Measurements from ENCODE around the gene EPC2.

The EPC2 gene

DNA sequence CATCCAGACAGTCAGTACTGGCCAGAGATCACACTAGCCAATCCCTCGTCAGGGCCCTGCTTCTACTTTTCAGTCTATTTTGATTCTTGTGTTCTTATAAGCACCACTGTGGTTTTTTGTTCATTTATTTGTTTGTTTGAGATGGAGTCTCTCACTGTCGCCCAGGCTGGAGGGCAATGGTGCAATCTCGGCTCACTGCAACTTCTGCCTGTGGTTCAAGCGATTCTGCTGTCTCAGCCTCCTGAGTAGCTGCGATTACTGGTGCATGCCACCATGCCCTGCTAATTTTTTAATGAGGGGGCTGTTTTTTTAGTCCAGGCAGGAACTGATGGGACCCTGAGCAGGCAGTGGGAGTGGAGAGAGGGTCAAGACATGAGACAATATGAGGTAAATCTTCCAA lies 165.5 kb downstream of the EPC2 start:
- DNase-seq (ENCODE audit: low read depth, low spot score), result no peak

DNA sequence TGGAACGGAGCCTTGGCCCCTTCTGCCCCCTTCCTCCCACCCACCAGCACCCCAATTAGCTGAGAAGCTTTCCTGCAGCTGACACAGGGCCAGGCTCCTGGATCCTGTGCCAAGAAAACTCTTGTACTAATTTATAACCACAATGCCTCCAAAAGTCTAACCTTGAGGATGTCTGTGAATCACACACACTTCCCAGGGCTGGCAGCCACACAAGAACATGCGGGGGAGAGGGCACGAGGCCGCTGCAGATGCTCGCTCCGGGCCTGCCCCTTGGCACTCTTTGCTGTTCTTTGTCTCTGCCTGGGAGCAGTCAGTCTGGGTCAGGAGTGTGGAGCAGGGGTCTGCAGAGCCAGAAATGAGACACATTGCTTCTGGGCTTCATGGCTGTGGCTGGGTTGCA lies 167.8 kb downstream of the EPC2 start:
- DNase-seq (ENCODE audit: low read depth, low spot score), result no peak

DNA sequence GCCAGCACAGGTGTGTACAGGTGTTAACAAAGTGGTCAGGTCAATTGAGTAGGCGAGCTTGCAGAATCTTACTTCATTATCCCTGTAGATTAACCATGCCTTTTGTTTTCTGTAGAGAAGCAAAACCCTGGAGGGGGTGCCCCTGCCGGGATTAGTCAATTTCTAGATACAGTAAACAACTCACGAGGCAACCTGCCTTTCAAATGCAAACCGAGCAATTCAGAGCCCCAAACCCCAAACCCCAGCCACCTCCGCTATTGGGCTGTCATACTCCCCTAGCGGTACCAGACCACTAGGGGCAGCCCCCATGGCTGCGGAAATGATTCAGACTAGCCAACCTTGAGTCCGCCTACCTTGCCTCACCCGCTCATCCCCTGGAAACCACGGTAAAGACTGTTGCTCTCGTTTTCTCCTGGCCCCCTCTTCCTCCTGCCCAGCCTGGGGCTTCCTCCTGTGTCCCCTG lies 169.1 kb downstream of the EPC2 start:
- no peak for DNase-seq (ENCODE audit: low read depth, low spot score)

DNA sequence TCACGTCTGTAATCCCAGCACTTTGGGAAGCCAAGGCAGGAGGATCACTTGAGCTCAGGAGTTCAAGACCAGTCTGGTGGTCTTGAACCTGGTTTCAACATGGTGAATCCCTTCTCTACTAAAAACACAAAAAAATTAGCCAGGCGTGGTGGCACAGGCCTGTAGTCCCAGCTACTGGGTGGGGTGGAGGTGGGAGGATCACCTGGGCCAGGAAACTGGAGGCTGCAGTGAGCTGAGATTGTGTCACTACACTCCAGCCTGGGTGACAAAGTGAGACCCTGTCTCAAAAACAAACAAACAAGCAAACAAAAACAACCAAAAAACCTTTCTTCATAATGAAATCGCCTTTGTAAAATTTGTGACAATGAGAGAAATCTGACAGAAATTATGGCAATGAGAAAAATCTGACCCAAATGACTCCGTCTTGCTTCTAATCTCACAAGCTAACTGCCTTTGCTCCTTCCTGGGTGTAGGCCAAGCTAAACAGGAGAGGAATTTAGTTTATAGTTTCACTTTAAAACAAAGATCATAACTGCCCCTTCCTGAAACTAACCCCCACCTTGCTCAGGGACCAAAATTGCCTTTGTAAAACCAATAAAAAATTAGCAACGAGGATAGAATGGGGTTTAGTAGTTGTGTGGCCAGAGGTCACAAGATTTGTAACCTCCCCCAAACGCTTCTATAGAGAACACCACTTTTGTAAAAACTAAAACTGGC lies 169.8 kb downstream of the EPC2 start:
- DNase-seq (ENCODE audit: low read depth, low spot score), result no peak

DNA sequence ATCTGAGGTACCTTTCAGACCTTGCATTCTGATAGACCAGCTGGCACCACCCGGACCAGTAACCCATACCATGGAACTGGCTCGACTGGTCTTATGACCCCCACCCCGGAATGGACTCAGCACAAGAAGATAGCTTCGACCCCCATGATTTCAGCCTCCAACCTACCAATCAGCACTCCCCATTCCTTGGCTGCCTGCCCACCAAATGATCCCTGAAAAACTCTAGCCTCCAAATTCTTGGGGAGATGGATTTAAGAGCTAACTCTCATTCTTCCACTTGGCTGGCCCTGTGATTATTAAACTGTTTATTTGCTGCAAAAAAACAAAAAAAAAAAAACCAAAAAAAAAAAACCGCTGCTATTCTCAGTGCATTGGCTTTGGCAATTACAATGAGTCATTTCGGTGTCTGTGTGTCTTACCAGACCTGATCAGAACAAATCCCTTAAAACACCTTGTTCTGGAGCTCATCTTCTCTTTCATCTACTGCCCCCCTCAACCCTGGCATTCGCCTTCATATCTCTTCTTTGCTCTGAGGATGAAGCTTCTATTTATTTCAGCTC lies 170.4 kb downstream of the EPC2 start:
- no peak for DNase-seq (ENCODE audit: low read depth, low spot score)

DNA sequence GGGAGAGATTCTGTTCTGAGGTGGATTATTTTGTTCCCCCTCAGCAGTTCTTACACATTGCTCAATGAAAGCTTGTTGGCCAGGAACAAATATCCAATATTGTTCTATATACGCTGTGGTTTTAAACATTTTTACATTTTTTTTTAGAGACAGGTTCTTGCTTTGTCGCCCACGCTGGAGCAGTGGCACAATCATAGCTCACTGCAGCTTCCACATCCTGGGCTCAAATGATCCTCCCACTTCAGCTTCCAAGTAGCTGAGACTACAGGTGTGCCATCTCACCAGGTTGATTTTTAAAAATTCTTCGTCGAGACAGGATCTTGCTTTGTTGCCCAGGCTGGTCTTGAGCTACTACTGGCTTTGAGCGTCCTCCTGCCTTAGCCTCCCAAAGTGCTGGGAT lies 171.6 kb downstream of the EPC2 start:
- DNase-seq (ENCODE audit: low read depth, low spot score), result no peak

DNA sequence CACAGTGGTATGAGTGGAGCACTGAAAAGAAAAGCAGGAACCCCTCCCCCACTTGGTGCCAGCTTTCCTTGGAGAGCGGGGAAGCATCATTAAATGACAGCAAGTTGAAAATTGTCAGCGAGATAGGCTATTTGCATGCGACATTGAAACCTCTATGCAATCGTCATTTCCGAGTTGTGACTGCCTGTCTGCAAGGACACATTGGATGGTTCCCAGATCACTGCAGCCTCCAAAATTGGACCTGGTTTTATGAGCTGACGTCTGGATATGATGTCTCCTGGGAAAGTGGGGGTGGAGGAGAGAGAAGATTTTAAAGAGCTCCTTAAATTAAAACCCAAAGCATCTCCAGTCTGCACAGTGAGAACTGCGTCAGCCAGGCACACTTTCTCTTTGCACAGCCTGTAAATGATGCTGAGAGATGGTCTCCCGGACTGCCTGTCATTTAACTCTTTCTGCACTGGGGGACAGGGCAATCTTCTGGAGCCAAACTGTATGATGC lies 172.7 kb downstream of the EPC2 start:
- no peak for DNase-seq (ENCODE audit: low read depth, low spot score)

DNA sequence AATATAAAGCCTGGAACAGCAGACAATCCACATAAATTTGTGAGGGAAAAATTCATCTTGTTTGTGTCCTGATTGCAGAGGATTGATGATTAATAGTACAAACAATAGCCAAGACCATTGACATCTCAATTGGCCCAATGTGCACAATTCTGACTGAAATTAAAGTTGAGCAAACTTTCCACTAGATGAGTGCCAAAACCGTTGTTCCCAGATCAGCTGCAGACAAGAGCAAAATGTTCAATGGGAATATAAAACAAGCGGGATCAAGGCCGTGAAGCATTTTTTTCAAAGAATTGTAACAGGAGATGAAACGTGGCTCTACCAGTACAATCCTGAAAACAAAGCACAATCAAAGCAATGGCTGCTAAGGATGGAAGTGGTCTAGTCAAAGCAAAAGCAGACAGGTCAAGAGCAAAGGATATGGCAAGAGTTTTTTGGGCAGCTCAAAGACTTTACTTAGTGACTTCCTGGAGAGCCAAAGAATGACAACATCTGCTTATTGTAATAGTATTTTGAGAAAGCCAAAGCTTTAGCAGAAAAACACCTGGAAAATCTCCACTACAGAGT lies 174.6 kb downstream of the EPC2 start:
- no peak for DNase-seq (ENCODE audit: low read depth, low spot score)

DNA sequence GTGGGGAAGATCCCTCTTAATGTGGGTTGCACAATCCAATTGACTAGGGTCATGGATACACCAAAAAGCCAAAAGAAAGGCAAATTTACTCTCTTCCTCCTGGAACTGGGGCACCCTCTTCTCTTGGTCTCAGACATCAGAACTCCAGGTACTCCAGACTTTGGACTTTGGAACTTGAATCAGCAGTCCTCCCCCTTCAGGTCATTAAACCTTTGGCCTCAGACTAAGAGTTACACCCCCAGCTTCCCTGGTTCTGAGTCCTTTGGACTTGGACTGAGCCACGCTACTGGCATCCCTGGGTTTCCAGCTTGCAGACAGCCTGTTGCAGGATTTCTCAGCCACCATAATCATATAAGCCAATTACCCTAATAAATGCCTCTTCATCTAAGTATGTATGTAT lies 179.6 kb downstream of the EPC2 start:
- no peak for DNase-seq (ENCODE audit: low read depth, low spot score)

DNA sequence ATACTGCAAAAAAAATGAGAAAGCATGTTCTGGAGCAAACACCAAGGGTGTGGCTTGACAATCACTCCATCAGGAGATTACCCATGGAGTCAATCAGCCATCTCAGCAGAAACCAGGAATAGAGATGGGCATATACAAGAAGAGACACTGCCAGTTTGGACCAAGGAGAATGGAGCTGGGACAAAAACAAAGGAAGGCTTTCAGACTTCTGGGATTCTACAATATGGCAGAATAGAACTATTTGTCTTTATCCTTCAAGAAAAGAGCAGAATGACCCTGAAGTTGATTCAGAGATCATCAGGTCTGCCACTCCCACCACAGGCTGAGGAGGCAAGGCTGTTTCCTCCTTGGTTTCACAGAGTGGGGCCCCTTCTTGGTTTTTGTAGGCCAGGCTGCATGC lies 182.2 kb downstream of the EPC2 start:
- no peak for DNase-seq (ENCODE audit: low read depth, low spot score)

DNA sequence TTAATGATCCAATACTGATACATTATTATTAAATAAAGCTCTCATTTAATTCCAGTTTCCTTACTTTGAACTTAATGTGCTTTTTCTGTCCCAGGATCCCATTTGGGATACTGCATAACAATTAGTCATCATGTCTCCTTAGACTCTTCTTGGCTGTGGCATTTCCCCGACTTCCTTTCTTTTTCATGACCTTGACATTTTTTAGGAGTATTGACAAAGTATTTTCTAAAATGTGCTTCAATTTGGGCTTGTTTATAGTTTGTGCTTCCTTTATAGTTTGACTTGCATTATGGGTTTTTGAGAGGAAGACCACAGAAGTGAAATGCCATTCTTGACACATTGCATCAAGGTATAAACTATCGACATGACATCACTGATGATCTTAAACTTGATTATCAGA lies 184.4 kb downstream of the EPC2 start:
- no peak for DNase-seq (ENCODE audit: low read depth, low spot score)

DNA sequence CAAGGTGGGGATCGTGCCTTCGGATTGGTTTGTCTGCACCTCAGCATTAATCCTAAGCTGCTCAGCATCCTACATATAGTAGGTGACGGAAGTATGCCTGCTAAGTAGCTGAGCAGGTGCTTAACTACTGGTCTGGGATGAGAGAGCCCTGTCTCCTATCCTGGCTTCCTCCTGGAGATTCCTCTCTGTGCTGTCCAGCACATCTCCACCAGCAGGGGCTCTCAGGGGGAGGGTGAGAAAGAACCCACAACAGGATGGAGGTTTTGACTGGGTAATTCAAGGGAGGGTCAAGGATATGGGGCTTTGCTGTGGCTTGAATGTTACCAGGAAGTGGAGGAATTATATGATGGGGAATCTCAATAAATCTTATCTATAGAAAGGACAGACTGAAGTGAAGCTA lies 185.1 kb downstream of the EPC2 start:
- DNase-seq (ENCODE audit: low read depth, low spot score), result no peak

DNA sequence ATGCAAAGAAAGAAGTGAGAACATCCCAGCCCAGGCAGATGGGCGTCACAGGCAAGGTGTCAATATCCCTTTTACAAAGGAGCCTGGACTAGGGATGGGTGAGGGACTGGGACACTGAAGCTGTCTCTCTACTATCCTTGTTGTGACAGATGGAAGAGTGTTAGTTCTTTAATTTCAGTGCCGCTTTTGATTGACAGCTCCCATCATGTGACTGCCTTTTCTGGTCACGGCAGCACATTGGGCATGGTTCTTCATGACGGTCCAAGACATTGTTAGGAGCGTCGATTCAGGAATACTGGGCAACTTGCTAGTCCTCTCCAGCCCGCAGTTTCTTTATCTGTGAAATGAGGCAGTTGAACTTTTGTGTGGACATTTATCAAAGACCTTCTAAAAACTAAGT lies 188.1 kb downstream of the EPC2 start:
- no peak for DNase-seq (ENCODE audit: low read depth, low spot score)

All from brain pericyte (primary cell).